ENCODE results near the gene TMEM260. TPM values are rescaled to one million over a fixed set of nuclear protein-coding genes. Genes with fewer than 3 reads are reported as not detected.
"Not testable (repeated sequence)": the region's sequence is repeated elsewhere in the genome, so short reads cannot be mapped to it uniquely, and the experiment has no call there.

Gene TMEM260
- total RNA-seq, 1 experiment from 2014 or later = 19.0 TPM

- not testable (repeated sequence) for DNase-seq (ENCODE audit: low spot score)
These were observed 87.7 kb downstream of the TMEM260 start for GRCh38 chr14:56667290-56667689.

GRCh38 chr14:56676042-56676441 is 96.4 kb downstream of the TMEM260 start:
- DNase-seq (ENCODE audit: low spot score) = no peak

GRCh38 chr14:56678838-56679237 is 99.2 kb downstream of the TMEM260 start:
- DNase-seq (ENCODE audit: low spot score) = no peak

GRCh38 chr14:56686416-56686815 is 106.8 kb downstream of the TMEM260 start:
- DNase-seq (ENCODE audit: low spot score) = no peak

GRCh38 chr14:56687123-56687522 is 107.5 kb downstream of the TMEM260 start:
- DNase-seq (ENCODE audit: low spot score) = no peak

GRCh38 chr14:56694609-56695008 is 115.0 kb downstream of the TMEM260 start:
- DNase-seq (ENCODE audit: low spot score) = no peak

- DNase-seq (ENCODE audit: low spot score) = not testable (repeated sequence)
These were observed 115.6 kb downstream of the TMEM260 start for GRCh38 chr14:56695216-56695615.

Other genes with a start within 250 kb of the TMEM260 start
- not detected in 2 replicates for gene OTX2, start 230.7 kb downstream of the TMEM260 start, total RNA-seq (2014; rRNA removed; shearing (Covaris generic))